SIG-M5 (cell line): Measurements from ENCODE around the gene ERMN.
"Not testable (repeated sequence)": the region's sequence is repeated elsewhere in the genome, so short reads cannot be mapped to it uniquely, and the experiment has no call there.

Experiments used
- DNase-seq: peaks from one replicate; lab custom pipeline; 2025; lab: John Stamatoyannopoulos, UW

The ERMN gene

GRCh38 chr2:157292853-157293252 is 32.8 kb downstream of the ERMN start:
- DNase-seq = no peak

GRCh38 chr2:157291018-157291417 is 34.6 kb downstream of the ERMN start:
- no peak for DNase-seq

DNA sequence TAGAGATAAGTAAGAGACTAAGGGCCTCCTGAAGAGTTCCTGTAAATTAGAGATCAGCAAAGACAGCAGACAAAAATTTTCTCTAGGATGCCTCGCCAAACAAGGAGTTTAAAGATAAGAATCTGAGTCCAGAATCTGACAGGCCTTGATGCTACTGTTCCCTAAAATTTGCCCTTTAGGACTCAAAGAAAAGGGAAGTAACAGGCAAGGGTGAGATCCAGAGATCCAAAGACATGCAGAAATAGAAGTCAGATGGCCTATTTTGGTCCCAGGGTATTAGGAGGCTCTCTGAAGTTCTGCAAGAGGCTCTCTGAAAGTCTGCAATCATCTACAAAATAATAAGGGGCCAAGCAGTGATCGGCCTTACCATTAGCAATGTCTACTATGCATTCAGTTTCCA is 35.1 kb downstream of the ERMN start:
- DNase-seq = no peak

DNA sequence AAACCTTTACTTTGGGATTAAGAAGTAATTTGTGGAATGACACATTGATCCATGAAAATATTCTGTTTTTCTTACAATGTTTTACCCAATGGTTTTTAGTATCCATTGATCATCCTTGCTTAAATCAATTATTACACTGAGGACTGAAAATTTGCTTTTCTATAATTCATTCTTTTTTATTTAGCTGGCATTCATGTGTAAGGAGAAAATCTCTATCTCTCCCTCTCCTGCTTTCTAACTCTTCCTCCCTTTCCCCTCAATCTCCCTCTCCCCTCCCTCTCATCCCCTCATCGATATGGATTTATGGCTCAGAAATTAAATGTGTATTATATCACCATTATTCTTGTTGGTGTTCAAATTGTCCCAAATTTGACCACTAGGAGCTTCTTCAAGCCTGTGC is 38.5 kb downstream of the ERMN start:
- no peak for DNase-seq

DNA sequence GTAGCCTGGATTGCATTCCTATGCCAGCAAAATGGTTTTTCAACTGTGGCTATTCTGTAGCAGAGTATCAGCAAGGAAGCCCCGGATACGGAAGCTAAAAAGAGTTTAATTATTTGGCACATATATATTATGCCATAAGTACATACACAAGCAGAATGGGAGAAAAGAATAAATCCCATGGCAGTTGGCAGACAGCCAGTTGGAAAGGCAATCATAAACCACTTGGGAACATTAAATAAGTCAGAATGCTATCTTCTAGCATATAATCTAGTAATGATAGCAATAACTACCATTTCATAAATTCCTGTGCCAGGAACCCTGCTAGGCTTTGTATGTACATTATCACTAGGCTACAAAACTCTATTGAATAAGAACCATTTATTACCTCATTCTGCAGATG is 42.2 kb downstream of the ERMN start:
- no peak for DNase-seq

DNA sequence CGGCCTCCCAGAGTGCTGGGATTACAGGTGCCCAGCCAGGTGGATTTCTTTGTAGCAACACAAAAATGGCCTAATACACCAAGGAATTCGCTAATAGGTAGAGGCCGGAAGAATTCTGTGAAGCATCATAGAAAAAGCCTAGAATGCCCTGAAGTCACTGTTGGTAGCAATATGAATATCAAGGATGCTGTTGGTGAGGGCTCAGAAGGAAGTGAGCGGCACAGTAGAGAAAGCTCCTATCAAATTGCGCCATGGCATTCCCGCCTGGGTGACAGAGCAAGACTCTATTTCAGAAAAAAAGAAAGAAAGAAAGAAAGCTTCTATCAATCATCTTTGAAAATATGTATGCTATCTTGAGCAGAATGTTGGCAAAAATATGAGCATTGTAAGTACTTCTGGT is 44.3 kb downstream of the ERMN start:
- DNase-seq = no peak

DNA sequence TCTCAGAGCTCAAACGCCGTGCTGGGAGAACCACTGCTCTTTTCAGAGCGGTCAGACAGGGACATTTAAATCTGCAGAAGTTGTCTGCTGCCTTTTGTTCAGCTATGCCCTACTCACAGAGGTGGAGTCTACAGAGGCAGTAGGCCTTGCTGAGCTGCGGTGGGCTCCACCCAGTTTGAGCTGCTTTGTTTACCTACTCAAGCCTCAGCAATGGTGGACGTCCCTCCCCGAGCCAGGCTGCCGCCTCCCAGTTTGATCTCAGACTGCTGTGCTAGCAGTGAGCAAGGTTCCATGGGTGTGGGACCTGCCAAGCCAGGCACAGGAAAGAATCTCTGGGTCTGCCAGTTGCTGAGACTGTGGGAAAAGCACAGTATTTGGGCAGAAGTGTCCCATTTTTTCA is 46.3 kb downstream of the ERMN start:
- not testable (repeated sequence) for DNase-seq

DNA sequence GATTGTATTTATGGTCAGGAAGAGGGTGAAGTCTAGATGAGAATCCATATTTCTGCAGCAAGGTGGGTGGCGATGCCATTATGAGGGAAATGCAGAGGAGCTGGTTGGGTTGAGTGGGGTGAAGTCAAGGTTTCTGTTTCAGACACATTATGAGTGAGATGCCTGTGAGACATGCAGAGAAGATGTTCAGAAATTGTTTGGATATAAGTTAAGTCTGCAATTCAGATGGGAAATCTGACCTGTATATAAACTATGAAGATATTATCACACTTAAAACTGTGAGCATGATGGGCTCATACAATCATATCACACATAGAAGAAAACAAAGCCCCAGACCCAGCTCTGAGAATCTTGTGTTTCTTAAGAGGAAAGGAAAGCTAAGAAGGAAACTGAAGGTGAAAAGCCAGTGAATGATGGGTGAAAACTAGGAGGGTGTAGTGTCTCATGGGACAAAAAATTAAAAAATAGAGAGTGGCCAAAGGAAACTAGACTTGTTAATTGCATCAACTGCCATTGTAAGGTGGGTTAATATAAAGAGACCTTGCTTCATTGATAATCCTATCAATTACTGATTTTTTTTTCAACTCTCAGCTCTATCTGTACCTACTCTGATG is 53.9 kb downstream of the ERMN start:
- no peak for DNase-seq

DNA sequence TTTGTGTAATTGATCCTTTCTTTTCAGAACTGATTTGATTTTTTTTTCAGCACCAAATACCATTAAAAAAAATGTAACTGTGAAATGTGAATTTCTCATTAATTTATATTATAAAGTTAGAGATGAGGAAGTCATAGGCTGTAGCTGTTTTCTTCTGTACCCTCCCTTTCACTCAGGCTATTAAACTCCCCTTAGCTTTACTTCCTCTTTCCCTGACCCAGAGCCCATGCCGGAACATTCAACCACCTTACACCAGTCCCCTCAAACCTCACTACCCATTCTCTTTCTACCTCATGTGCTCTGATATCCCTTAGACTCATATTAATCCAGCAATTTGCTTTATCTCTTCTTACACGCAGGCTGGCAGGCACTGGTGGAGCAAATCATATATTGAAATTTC is 55.7 kb downstream of the ERMN start:
- no peak for DNase-seq

- DNase-seq = no peak
Observed at GRCh38 chr2:157269060-157269459, 56.6 kb downstream of the ERMN start.
